Measurements from ENCODE around the gene FAM110D.

GRCh38 chr1:26158271-26158907 lies 490 bp upstream of the FAM110D start:
- no peak for TF ChIP-seq EZH2phosphoT487 (IDR thresholded peaks at IDR 0.05; ENCODE audit: borderline replicate concordance)
- TF ChIP-seq CTCF (conservative IDR thresholded peaks at IDR 0.05; ENCODE audit: low read length) = no peak

All from Loucy (cell line).